Ramos (cell line): Measurements from ENCODE around the gene FAM241A.
"Not testable (repeated sequence)": the region's sequence is repeated elsewhere in the genome, so short reads cannot be mapped to it uniquely, and the experiment has no call there.

Experiments
- in situ Hi-C: fragments of 300-500 bp; cut with MboI; formaldehyde crosslinking; loops from one replicate; pipeline ENCODE4 v1.14.3; 2022; ENCODE audit warnings: low sequenced_read_pairs; ENCODE audit not compliant: unreplicated experiment

Gene FAM241A

DNA sequence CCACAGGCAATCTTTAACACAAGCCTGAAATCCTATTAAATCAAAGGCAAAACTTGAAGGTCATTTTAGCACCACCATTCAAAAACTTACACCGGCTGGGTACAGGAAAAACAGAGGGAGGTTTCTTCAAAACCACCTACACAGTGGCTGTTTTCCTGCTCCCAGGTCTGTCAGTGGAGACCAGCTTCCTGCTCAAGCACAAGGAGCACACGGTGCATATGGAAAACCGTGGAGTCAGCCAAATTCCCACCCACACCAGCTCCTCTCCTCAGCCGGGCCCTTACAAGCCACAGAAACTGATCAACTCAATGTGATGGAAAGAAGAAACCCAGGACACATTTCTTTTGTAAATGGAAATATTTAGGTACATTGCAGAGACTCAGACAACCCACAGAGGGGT, 14.3 kb upstream of the FAM241A start:
- in situ Hi-C loops: no loop called here

DNA sequence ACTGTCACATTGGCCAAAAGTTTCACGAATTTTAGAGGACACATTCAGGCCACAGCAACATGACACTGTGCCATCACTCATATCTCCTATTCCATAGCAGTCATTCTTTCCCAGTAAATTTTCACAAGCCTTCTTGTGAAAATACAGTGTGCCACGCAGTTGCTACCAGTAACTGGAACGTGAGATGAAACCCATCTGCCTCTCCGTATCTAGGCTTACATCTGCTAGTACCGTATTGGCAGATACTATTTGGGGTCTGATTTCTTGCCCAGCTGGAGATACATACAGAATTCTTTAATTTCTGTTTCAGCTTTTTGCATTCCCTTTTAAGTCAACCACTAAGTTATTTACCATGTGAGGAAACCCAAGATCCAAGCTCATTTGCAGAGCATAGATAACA, 8.7 kb upstream of the FAM241A start:
- in situ Hi-C loops: no loop called here

DNA sequence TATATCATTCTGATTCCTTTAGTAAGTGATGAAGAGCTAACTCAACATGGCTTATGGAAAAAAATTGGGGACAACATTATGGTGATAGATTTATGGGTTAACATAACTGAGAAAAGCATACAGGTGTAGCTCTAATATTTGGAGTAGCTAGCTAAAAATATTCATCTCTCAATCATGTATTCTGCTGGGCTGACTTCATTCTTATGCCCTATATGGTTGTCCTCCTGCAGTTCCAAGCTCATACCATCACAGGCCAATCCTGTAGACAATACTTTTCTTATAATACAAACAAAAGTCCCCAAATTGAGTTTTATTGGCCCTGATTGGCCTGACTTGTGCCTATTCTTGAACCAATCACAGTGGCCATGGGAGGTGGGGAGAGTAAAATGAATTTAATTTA, 6.7 kb upstream of the FAM241A start:
- in situ Hi-C loops: no loop called here

- in situ Hi-C loops: no loop called here
Observed at GRCh38 chr4:112140536-112140935, 4.7 kb upstream of the FAM241A start.

DNA sequence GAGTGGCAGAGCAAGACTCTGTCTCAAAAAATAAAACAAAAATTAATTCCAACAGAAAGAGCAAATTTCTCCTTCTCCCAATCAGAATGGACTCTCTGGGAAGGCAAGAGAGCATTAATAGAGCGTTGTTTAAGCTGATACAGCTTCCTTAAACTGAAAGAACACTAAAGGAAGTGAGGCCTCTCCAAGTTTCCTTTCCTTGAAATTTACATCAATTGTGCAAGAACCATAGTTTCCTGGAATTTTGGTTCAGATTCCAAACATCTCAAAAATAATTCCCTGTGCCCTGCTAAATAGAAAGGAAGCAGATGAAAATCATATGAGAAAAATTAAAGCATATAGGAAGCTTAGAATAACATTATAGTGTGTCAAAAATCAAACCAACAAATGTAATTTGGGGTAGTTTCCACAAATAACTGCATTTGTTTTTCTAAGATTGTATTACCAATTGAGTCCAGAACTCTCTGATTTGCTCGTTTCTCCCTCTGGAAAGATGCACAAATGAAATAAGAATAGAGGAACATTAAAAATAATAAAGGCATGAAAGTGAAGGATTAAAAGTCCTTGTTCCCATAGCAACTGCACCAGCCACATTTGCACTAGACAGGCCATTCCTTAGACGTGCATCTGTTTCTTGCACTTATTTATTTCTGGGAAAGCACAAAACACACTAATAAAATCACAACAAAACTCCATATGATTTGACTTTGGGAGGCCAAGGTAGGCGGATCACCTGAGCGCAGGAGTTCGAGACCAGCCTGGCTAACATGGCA, 3.7 kb upstream of the FAM241A start:
- in situ Hi-C loops: no loop called here

DNA sequence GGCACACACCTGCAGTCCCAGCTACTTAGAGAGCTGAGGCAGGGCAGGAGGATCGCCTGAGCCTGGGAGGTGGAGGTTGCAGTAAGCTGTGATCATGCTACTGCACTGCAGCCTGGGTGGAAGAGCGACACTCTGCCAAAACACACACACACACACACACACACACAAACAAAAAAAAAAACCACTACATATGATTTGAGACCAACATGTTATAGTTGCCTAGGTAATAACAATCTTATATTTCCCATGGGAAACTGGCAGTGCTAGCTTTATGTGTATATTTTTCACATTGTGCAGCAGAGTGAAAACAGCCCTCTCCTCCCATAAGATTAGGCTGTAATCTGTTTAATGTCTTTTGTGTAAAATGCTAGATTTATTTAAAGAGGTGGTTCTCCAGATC, 3.1 kb upstream of the FAM241A start:
- in situ Hi-C loops: no loop called here

GRCh38 chr4:112143781-112144180, 1.5 kb upstream of the FAM241A start:
- in situ Hi-C loops: no loop called here

- in situ Hi-C loops: no loop called here
Observed at GRCh38 chr4:112144546-112145325, 518 bp upstream of the FAM241A start.

- in situ Hi-C loops: no loop called here
Observed at GRCh38 chr4:112145790-112146501, 692 bp downstream of the FAM241A start.

- in situ Hi-C loops: no loop called here
Observed at GRCh38 chr4:112146502-112146813, 1.2 kb downstream of the FAM241A start.

DNA sequence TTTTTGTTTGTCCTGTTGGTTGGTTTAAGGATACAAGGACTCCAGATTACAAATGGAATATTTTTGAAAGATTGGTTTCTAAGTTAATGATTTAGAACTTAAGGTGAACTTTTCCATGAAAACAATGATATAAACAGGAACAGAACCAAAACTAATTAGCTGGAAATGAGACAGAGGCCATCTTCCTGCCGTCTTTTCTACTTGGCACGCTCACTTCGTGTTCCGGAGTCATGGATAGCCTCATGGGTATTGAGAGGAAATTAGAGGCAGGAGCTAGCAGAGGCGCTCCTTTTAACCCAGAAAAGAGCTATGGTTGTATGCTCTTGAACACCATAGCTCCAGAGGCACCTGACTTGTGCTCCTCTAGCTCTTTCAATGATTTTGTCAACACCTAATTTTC, 2.4 kb downstream of the FAM241A start:
- in situ Hi-C loops: no loop called here

- in situ Hi-C loops: no loop called here
Observed at GRCh38 chr4:112150920-112151319, 5.7 kb downstream of the FAM241A start.

GRCh38 chr4:112152521-112152920, 7.3 kb downstream of the FAM241A start:
- in situ Hi-C loops: no loop called here

GRCh38 chr4:112153211-112153791, 8.0 kb downstream of the FAM241A start:
- in situ Hi-C loops: no loop called here

DNA sequence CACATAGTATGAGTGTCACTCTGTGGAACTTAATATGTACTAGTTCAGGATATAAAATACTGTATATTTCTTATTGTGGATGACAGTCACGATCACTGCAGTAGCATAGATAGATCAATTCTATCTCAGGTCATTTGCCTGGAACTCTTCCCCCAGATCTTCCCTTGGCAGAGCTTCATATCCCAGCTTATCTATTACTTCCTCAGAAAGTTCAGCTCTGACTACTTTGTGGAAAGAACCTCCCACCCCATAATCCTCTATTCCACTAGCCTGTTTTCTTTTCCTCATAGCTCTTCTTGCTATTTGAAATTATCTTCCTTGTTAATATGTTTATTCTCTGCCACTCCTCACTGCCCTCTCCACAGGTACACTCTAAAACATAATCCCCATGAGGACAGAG, 10.9 kb downstream of the FAM241A start:
- in situ Hi-C loops: no loop called here

DNA sequence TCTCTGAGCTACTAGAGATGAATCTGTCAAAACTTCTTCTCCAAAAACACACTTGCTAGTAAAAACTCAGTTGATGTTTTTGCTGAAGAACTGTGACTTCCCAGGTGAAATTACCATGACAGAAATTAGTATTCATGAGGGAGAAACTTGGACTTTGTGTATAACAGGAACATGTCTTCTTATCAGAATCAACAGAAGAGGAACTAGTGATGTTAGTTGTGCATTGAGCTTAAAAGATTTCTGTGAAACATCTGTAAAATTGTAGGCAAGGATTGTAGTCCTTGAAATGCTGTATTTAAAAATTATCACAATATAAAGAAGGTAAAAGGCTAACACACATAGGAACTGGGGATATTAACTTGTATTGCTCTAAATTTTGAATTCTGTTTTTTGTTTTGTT, 11.3 kb downstream of the FAM241A start:
- in situ Hi-C loops: no loop called here

GRCh38 chr4:112163706-112164105, 18.5 kb downstream of the FAM241A start:
- in situ Hi-C loops: not testable (repeated sequence)

DNA sequence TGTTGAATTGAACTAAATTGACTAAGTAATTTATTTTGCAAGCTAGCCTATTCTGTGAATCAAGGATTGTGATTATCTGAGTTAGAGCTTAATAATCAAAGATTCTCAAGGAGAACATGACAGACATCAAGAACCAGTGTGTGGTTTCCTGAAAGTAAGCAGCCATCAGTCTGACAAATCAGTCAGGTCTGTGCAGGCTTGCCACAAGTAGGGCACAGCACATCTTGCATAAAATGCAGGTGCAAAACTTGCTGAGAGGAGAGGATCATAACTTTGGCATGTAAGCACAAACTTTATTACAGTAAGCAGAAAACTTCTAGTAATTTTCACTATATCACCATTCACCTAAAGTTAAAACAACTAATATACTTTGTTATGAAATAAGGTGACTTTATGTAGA, 22.5 kb downstream of the FAM241A start:
- in situ Hi-C loops: no loop called here

DNA sequence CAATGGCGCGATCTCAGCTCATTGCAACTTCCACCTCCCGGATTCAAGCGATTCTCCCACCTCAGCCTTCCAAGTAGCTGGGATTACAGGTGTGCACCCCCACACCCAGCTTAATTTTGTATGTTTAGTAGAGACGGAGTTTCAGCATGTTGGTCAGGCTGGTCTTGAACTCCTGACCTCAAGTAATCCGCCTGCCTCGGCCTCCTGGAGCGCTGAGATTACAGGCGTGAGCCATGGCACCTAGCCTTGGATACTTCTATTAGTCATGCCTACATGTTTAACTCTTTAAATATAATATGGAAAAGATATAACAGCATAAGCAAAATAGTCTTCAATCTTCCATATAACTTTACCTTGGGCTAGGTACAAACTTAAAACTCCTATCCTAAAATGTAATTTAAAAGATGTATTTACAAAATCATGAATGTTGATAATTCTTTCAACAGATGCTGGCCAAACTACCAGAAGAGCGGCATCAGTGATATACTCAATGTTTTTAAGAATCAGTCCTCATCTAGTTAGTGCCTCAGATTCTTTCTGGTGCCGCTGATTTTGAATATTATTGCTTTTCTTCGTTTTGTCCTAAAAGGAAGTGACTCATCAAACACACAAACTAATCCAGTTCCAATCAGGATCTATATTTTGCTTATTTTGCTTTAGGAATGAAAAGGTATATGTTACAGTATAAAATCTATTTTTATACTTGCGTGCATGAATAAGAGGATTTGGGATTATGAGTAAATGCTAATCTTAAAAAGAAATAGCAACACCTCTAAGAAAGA, 23.7 kb downstream of the FAM241A start:
- in situ Hi-C loops: no loop called here

DNA sequence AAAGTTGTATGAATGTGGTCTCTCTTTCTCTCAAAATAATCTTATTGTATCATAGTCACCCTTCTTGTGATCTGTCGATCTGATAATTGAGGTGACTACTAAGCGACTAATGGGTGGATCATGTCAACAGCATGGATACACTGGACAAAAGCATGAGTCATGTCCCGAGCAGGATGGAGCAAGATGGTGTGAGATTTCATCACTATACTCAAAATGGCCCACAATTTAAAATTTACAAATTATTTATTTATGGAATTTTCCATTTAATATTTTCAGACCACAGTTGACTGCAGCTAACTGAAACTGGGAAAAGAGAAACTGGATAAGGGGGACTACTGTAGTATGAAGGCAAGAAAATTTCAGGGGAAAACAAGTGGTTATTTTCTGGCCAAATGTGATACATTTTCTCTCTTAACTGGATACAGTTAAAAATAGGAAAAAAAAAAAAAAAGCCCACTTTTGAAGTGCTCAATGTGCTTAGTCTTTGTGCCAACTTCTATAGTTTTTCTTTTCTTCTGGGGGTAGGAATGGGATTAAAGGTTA, 25.3 kb downstream of the FAM241A start:
- in situ Hi-C loops: no loop called here
